Ecto neural progenitor cell (in vitro differentiated cells): ENCODE results near the gene TAS2R9.
"Not testable (repeated sequence)": the region's sequence is repeated elsewhere in the genome, so short reads cannot be mapped to it uniquely, and the experiment has no call there.

Source experiments
- DNase-seq: peaks from one replicate; pipeline ENCODE4 v3.0.0-alpha.2; 2018; ENCODE audit warnings: low spot score

Gene TAS2R9, protein sequence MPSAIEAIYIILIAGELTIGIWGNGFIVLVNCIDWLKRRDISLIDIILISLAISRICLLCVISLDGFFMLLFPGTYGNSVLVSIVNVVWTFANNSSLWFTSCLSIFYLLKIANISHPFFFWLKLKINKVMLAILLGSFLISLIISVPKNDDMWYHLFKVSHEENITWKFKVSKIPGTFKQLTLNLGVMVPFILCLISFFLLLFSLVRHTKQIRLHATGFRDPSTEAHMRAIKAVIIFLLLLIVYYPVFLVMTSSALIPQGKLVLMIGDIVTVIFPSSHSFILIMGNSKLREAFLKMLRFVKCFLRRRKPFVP

DNA sequence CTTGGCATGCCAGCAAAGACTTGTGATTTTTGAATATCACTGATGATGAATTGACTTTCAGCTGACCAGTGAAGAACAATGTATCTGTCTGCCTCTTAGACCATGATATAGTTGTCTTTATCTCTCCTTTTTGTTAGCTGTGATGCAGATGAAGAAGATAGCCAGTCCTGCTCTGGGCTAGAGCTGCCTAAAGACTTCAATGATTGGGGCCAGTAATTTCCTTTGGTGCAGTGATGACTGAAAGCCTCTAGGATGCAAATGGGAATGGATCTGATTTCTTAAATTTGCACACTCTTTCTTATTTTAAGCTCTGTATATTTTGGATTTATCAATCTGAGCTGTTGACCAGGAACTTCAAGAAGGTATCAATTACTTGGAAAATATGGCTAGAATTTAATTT lies at the start of gene TAS2R9:
Gene TAS2R9, minus strand, starts transcription at position 101 of the 400 bp plus-strand sequence. Its CDS starts 93 bp downstream, at position 8.
- no peak for DNase-seq

DNA sequence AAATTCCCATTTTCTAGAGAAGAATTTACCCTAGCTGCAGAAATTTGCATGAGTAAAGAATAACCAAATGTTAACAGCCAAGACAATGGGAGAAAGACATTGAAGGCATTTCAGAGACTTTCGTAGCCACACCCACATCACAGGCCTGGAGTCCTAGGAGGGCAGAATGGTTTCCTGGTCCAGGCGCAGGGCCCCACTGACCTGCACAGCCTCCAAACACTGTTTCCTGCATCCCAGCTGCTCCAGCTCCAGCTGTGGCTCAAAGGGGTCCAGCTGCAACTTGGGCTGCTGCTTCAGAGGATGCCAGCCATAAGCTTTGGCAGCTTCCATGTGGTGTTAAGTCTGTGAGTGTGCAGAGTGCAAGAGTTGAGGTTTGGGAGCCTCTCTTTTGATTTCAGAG lies 45.8 kb upstream of the TAS2R9 start:
- no peak for DNase-seq

DNA sequence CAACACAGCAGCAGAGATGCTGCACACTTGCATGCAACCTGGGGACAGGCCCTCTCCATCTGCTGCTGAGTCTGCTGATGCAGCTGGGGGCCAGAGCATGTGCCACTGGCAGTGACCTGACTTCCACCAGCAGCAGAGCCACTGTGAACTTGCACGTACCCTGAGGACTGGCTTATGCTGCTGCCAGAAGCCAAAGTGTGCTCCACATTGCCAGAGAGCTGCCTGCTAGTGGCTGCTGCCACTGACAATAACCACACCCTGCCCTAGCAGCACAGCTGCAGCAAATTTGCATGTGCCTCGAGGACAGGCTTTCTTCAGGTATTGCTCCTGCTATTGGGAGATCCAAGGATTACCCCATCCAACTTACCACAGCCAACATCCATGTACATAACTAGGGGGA lies 43.8 kb upstream of the TAS2R9 start:
- no peak for DNase-seq

DNA sequence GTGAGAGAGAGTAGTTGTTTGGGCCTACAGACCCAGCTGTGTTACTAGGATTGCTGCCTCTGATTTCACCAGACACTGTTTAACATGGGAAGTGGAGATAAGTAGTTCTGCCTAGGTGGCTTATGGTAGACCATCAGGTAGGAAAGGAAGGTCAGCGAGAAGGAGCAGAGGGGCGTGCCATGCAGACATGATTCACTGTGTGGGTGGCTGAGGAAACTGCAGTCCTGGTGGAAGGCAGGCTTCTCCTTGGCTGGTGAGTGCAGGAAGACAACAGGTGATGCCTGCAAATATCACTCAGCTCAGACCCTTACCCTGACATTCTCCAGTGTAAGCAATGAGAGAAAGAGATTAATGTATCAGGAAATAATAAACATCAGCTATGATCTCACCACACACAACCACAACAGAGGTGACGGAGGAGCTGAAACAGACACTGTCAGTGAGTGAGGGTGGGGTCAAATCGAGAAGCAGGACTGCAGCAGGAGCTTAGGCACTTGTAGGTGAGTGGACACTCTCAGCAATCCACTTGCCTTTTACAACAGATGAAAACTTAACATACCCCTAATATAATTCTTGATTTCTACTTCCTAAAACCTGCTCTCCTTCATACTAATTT lies 41.4 kb upstream of the TAS2R9 start:
- no peak for DNase-seq

DNA sequence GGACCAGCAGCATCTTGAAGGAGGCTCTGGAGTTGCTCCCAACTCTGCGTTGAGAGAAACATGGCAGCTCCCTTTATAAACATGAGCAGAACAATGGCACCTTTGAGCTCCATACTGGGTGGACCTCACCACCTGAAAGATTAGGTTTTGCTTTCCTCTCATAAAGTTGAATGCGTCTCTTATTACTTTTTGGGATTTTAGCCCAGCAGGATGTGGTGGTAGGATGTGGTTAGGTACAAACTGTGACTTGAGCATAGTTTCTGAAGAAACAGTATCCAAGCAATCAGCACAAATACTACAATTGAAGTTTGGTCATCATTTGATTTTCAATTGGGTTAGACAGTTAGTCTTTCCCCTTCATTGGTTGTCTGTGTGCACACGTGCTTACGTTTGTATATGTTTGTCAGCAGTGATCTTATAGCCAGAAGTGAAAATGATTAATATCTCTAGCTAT lies 39.5 kb upstream of the TAS2R9 start, which contains the start of gene PRR4:
Gene PRR4, minus strand, starts transcription at position 51 of the 454 bp plus-strand sequence. Its CDS starts 38 bp downstream, at position 13.
- DNase-seq: no peak

DNA sequence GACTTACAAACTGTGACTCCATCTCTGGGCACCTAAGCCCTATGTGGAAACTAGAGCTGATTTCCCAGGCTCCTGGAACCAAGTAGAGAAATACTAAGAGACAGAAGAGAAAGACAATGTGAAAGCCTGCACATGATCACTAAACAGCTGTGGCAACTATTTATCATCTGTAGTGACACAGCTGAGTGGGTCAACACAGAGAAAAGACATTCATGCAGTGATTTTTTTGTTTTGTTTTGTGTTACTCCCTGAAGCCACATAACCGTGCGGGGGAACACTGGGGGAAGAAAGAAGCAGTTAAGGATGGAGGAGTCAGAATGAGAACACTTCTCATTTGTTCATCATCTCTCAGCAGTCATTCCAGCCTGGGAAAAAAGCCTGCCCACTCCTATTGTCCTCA lies 37.8 kb upstream of the TAS2R9 start:
- DNase-seq: no peak

DNA sequence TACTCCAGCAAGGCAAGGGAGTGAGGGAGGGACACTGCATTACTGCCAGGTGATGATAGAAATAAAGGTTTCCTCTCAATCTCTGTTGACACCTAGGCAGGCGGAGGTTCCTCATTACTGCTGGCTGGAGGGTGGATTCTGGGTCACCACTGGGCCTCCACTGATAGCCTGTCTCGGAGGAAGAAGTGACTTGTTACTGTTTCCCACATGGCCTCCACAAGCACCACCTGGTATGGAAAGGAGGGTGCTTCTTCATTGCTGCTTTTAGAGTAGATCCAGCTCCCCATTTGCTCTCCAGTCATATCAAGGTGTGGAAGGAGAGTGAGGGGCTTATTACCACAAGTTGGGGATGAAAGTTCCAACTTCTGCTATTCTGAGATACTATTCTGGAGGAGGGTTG lies 32.9 kb upstream of the TAS2R9 start:
- DNase-seq: no peak

DNA sequence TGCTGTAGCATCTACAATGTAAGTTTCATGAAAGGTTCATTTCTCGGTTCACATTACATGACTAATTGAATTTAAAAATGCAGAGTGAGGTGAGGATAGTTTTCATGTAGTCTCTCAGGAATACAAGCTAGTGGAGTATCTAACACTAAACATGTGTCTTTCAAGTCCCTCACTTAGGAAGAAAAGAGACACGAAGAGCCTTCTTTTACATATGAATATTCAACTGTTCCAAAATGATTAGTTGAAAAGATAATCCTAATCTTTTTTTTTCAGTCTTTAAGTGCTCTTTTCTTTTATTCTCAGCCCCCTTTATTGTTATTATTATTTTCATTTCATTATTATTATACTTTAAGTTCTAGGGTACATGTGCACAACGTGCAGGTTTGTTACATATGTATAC lies 28.5 kb upstream of the TAS2R9 start:
- no peak for DNase-seq

DNA sequence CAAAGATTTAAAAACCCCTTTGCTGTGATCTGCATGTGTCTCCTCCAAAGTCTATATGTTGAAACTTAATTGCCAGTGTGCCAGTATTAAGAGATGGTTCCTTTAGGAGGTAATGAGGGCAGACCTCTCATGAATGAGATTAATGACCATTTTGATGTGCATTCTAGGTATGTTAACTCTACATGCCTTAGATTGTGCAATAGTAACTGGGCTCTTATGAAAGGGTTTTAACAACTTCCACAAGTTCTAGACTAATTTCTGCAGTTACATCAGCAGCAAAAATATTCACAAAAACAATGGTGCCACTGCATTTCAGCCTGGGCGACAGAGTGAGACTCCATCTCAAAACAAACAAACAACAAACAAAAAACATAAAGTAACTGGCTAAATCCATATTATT lies 20.0 kb upstream of the TAS2R9 start:
- no peak for DNase-seq

DNA sequence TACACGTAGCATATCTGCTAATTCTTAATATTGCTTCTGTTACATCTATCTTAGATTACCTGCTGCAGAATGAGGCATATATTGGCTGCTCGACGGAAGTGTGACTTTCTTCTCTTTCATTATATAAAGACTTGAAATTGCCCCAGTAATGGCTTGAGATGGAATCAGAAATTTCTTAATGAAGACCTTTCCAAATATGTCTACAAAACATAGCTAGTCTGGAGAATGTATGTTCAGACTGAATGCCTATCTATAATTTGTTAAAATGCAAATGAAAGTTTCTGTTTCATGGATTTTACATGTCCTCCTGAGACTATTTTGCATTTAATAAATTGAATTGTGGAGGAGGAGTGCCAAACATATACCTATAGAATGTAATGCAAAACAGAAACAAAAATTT lies 16.3 kb upstream of the TAS2R9 start, which contains the start of gene TAS2R10:
Gene TAS2R10, minus strand, starts transcription at position 101 of the 400 bp plus-strand sequence. Its CDS starts 89 bp downstream, at position 12.
- no peak for DNase-seq

DNA sequence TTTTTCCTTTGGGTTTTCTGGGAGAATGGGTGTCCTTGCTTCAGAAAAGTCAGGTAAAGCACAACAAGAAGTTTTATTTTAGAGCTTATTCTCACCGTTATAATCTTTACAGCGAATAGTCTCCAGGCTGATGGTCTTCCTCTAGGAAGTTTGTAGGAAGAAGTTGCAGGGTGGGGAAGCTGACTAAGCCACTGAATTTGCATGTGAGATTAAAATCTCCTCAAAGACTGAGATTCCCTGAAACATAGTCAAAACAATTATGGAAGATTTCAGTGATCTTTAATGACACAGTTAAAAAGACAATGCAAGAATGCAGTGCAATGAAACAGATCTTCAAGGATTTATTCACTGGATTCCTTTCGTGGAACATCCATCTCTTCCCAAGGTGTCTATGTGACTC lies 15.0 kb upstream of the TAS2R9 start:
- no peak for DNase-seq

DNA sequence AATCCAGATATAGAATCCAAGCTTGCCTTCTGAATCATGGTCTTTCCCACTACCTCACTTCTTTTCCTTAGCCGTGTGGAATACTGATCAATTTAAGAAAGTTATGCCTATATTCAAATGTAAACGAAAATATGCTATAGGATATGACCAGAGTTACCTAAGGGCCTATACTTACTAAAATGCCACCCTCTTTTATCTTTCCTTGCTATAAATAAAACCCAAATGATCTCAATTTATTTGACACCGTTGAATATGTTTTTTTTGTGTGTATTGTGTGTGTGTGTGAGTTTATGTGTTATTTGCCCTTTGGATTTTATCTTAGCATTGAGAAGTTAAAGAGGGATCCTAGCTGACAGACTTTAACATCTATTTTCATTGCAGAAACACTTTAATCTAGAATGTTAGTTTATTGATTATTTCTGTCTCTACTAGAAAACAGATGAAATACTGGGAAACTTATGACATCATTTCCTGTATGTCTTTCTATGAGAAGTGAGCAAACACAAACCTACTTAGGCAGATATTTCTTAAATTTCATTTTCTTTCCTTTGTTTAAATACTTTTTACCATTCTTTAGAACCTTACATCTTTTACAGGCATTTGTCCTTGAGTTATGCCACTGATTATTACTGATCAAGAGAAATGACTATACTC lies 2.0 kb upstream of the TAS2R9 start:
- no peak for DNase-seq

DNA sequence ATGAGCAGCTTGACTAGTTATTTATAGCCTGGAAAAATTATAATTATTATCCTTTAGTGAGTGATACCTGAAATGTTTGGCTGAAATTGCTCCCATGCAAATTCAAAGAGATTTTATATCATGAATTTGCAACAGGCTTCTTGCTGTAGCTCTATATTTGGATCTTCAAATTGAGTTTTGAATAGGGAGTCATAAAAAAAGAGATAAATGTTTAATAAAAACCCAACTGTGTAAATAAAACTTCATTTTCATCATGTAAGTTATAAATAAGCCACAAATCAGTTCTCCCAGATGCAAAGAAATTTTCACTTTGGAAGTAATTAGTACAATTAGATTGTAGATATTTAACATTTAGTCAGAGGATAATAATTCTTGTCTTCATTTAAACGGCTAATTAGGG lies 2.8 kb downstream of the TAS2R9 start, which contains the start of gene TAS2R8:
Gene TAS2R8, minus strand, starts transcription at position 101 of the 400 bp plus-strand sequence. CDS start 306 bp downstream, outside the sequence.
- no peak for DNase-seq

DNA sequence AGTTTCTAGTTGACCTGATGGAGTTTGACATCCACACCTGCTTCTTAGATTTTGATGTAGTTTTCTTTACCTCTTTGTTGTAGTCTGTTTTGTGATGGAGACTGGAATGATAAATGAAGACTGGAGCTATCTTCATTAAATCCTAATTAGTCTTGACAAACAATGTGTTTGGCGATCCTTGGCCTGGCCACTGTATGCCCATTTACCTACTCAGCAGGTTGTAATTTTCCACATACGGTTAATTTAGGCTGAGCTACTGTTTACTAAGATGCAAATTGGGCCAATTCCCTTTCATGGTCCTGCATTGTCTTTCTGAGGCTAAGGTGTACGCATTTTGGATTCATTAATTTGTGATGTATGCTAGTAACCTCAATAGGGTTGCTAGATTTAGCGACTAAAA lies 7.4 kb downstream of the TAS2R9 start, which contains the start of gene TAS2R7:
Gene TAS2R7, minus strand, starts transcription at position 41 of the 400 bp plus-strand sequence. CDS start 57 bp downstream, outside the sequence.
- no peak for DNase-seq

DNA sequence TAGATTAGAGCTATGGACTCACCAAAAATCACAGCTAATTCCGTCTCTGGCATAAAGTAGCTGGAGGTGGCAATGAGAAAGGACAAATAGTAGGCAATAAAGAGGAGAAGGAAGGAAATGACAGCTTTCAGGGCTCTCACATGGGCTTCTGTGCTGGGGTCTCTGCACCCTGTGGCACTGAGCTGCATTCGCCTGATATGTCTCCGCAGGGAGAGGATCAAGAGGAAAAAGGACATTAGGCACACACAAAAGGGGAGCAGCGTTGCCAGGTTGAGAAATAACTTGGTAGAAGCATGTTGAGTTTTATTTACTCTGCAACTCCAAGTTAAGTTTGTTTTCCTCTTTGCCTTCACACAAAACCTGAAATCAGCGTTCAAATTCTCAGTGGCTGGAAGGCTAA lies 8.2 kb downstream of the TAS2R9 start:
- DNase-seq: no peak

DNA sequence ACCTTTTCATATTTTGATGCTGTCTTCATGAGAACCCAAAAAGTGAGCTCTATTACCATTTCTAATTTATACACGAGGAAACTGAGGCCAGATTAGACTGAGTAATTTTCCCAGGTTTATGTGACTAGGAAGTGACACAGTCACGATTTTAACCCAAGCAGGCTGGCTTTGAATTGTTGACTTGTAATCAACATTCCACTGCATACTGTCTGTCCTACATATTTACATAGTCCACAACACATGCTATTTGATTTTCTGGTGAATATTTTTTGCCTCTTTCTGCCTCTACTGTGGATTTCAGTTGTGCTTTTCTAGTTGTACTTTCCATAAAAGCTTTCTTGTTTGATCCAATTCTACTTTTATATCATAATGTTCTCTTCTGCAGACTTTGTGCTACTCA lies 15.7 kb downstream of the TAS2R9 start:
- no peak for DNase-seq

DNA sequence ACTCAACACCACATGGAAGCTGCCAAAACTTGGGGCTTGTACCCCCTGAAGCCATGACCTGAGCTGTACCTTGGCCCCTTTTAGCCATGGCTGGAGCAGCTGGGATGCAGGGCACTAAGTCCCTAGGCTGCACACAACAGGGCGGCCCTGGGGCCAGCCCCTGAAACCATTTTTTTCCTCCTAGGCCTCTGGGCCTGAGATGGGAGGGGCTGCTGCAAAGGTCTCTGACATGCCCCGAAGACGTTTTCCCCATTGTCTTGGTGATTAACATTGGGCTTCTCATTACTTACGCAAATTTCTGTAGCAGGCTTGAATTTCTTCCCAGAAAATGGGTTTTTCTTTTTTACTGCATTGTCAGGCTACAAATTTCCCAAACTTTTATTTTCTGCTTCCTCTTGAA lies 18.2 kb downstream of the TAS2R9 start:
- not testable (repeated sequence) for DNase-seq

DNA sequence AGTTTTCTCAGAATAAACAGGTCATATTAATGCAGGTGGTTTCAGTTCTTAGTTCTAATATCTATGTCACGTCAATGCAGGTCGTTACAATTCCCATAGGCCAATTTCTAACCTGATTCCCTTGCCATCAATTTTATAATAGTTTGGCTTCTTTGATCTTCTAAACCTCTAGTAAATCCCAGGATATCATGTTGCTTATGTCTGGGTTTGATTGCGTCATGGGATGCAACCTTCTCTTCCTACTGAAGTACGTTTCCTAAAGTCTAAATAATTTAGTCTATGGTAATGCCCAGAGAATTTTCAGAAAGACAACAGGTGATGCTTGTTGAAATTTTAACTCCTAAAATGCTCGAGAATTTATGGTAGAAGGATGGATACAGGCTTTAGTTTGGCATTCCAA lies 26.7 kb downstream of the TAS2R9 start:
- no peak for DNase-seq

DNA sequence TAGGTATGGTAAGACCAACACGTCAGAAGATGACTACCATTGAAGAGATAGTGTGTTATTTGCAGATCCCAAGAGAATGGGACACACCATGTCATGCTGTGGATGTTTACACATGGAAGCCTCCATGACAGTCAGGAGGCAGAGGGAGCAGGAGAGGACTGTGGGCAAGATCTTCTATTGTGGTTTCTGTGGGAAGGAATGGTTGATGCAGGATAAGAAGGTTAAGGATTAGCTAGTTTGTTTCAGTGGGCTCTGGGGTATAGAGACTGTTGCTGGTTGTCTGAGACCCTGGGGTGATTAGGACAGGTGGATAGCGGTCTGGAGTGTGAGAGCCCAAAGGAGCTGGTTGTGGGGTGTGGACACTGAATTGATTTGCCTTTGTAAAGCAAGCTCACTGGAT lies 30.9 kb downstream of the TAS2R9 start:
- DNase-seq: no peak

DNA sequence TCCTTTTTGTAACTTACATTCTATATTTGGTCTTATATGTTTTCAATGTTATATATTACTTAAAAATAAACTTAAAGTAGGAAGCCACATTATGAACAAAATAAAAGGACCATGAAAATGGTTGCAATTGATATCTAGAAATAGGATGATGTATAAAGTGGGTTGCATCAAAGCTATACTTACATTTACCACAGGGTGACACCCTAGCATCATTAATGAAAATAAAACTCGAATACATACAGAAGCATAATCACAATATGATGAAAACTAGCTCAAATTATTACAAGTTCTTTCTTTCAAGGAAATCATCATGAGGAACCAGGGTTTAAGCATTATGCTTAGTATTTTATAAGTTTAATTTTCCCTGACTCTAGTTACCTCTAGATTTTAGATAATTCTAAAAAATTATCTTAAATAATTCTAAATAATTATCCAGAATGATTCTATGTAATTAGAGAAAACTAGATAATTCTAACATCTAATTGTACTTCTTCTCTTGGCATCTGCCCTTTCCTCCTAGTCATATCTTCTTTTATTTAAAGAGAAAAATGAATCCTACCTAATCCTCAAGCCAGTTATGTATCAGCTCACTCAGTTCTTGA lies 38.7 kb downstream of the TAS2R9 start:
- no peak for DNase-seq

DNA sequence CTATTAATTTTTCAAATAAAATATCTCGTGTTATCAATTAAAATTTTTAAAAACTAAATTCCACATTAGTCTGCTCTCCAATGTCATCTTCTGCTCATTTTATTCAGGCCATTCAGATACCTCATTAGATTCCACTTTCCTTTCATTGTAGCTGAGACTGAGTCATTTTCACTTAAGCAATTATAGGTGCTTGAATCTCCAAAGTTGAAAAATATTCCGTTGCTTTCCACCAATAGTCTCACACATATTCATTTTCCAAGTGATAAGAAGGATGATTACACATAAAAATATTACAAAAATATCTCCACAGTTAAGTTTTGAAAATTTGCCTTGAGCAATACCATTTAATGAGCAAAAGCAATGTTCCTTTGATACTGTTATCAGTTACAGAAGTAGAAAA lies 50.3 kb downstream of the TAS2R9 start:
- DNase-seq: no peak
